PC-3 (cell line): ENCODE data around the gene SLC39A11. TPM values are rescaled to one million over a fixed set of nuclear protein-coding genes. Genes with fewer than 3 reads are reported as not detected.

Source experiments
- ATAC-seq: fragments of 200-7000 bp; cut with Tn5 transposase; 2 replicates; pipeline ENCODE4 v1.9.1; 2020; ENCODE audit warnings: mild to moderate bottlenecking, moderate library complexity
- BruUV-seq: library from RNA; stranded (reverse); fragments of 400-500 nt; replicated peaks from 2 replicates; lab custom pipeline; 2021; lab: Mats Ljungman, UMichigan
- CTCF ChIA-PET: fragments of 300-600 bp; sonication (Branson Sonifier 250); formaldehyde crosslinking; loops from one replicate; lab custom pipeline; 2022; ENCODE audit warnings: antibody characterized with exemption; lab: Charles Lee
- POLR2A ChIA-PET: fragments of 300-600 bp; sonication (Branson Sonifier 250); formaldehyde crosslinking; loops from one replicate; lab custom pipeline; 2022; ENCODE audit warnings: antibody characterized with exemption; ENCODE audit not compliant: unreplicated experiment; lab: Charles Lee
- DNase-seq: peaks from one replicate; pipeline ENCODE4 v3.0.0-alpha.2; 2015
- H2AFZ ChIP-seq: fragments of 300-600 bp; sonication (generic); 2 replicates; pipeline ENCODE4 v1.6.0; 2016; ENCODE audit warnings: antibody characterized with exemption, low read length
- H3F3A ChIP-seq: fragments of 300-600 bp; sonication (generic); one replicate; pipeline ENCODE4 v1.6.0; 2017; ENCODE audit warnings: antibody characterized with exemption, low read length, control low read depth, mild to moderate bottlenecking; ENCODE audit not compliant: unreplicated experiment
- H3K27ac ChIP-seq: fragments of 300-600 bp; sonication (generic); 2 replicates; pipeline ENCODE4 v1.5.1; 2016; ENCODE audit warnings: mild to moderate bottlenecking, low read length
- H3K27me3 ChIP-seq: fragments of 300-600 bp; sonication (generic); 2 replicates; pipeline ENCODE4 v1.6.1; 2016; ENCODE audit warnings: low read length, mixed read lengths
- H3K36me3 ChIP-seq: fragments of 300-600 bp; sonication (generic); 2 replicates; pipeline ENCODE4 v1.6.1; 2016; ENCODE audit warnings: low read depth, mixed run types, low read length, mixed read lengths
- H3K4me1 ChIP-seq: fragments of 300-600 bp; sonication (generic); 2 replicates; pipeline ENCODE4 v1.5.1; 2016; ENCODE audit warnings: low read length; ENCODE audit not compliant: insufficient read depth
- H3K4me2 ChIP-seq: fragments of 300-600 bp; sonication (generic); 2 replicates; pipeline ENCODE4 v1.6.0; 2016; ENCODE audit warnings: low read length
- H3K4me3 ChIP-seq: fragments of 300-600 bp; sonication (generic); 2 replicates; pipeline ENCODE4 v1.5.1; 2016; ENCODE audit warnings: mild to moderate bottlenecking, low read length, mixed read lengths
- H3K79me2 ChIP-seq: fragments of 300-600 bp; sonication (generic); 2 replicates; pipeline ENCODE4 v1.6.1; 2017; ENCODE audit warnings: low read length, mixed read lengths
- H3K9ac ChIP-seq: fragments of 300-600 bp; sonication (generic); 2 replicates; pipeline ENCODE4 v1.6.0; 2016; ENCODE audit warnings: mild to moderate bottlenecking, low read length
- H3K9me2 ChIP-seq: fragments of 300-600 bp; sonication (generic); replicated peaks from 2 replicates; pipeline ENCODE4 v1.6.1; 2016; ENCODE audit warnings: mixed run types, low read length, mixed read lengths
- H3K9me3 ChIP-seq: fragments of 300-600 bp; sonication (generic); 2 replicates; pipeline ENCODE4 v1.6.1; 2016; ENCODE audit warnings: low read length, mixed read lengths
- H4K20me1 ChIP-seq: fragments of 300-600 bp; sonication (generic); 2 replicates; pipeline ENCODE4 v1.6.1; 2016; ENCODE audit warnings: low read length, mixed read lengths
- CTCF ChIP-seq: fragments of 300-600 bp; sonication (generic); conservative IDR thresholded peaks from 2 replicates; pipeline ENCODE4 v1.5.1; 2017; ENCODE audit warnings: antibody characterized with exemption, low read depth, mild to moderate bottlenecking, low read length
- EZH2 ChIP-seq: fragments of 300-600 bp; sonication (generic); IDR thresholded peaks from one replicate; pipeline ENCODE4 v1.6.1; 2017; ENCODE audit warnings: antibody characterized with exemption, mild to moderate bottlenecking, low read length; ENCODE audit not compliant: unreplicated experiment
- EZH2phosphoT487 ChIP-seq: fragments of 300-600 bp; sonication (generic); IDR thresholded peaks from 2 replicates; pipeline ENCODE4 v1.6.1; 2018; ENCODE audit warnings: mild to moderate bottlenecking, antibody characterized with exemption, low read length, borderline replicate concordance
- intact Hi-C: fragments of 100-400 bp; cut with micrococcal nuclease; formaldehyde crosslinking; loops from 2 replicates; pipeline ENCODE4 v1.9.0; 2023
- total RNA-seq: library from RNA; depleted of rRNA; stranded (reverse); fragments of >200 nt; gene quantifications from 2 replicates; pipeline ENCODE4 v1.2.3, GENCODE V29; 2014

Gene SLC39A11
- total RNA-seq, 1 experiment from 2014 or later, result 37.7 TPM

GRCh38 chr17:72615627-72615991, 476.9 kb downstream of the SLC39A11 start:
- ATAC-seq (no peak), DNase-seq (no peak)
- Histone ChIP-seq H3K4me2 (peak overlapping the region; percentile 69), H3K9me3 (no peaks in the 10 kb centered on the region), H3K27ac (peak overlapping the region; percentile 89), H3K79me2 (no peaks in the 10 kb centered on the region), H4K20me1 (no peaks in the 10 kb centered on the region), H2AFZ (0 out of 2 replicates have a peak overlapping the region, but pooled peaks have one; percentile 8), H3K9ac (peak overlapping the region; percentile 78), H3K36me3 (no peaks in the 10 kb centered on the region), H3K9me2 (no peaks in the 10 kb centered on the region), H3K4me3 (peak overlapping the region; percentile 5; the same call in 1 of the 2 replicates), H3K4me1 (peaks cover 47% of the 10 kb centered on the region), H3K27me3 (no peaks in the 10 kb centered on the region), H3F3A (no peaks in the 10 kb centered on the region)
- intact Hi-C loops, result loop anchor here (2.0 kb wide), 3 partner anchors 17 to 69 kb away; no protein-coding TSS in a partner anchor
- POLR2A ChIA-PET, result no interaction called here
- CTCF ChIA-PET, result no interaction called here
- BruUV-seq, result no TSS peak
- TF ChIP-seq CTCF (no peak), EZH2phosphoT487 (no peak), EZH2 (no peak)

- peaks cover 51% of the 10 kb centered on the region for H3K4me1 ChIP-seq
Observed at GRCh38 chr17:72614871-72615626, 477.4 kb downstream of the SLC39A11 start.

More at GRCh38 chr17:72614871-72615626, 477.4 kb downstream of the SLC39A11 start:
- Histone ChIP-seq H3K9ac (peak overlapping the region; percentile 78), H3K4me3 (peak overlapping the region; percentile 8; the same call in 1 of the 2 replicates), H3K36me3 (no peaks in the 10 kb centered on the region), H3K27me3 (no peaks in the 10 kb centered on the region), H3K79me2 (no peaks in the 10 kb centered on the region), H3K9me2 (no peaks in the 10 kb centered on the region), H4K20me1 (no peaks in the 10 kb centered on the region), H2AFZ (0 out of 2 replicates have a peak overlapping the region, but pooled peaks have one; percentile 8), H3K27ac (peak overlapping the region; percentile 89), H3K9me3 (no peaks in the 10 kb centered on the region), H3F3A (no peaks in the 10 kb centered on the region), H3K4me2 (peak overlapping the region; percentile 69)
- POLR2A ChIA-PET, result no interaction called here
- intact Hi-C loops, result loop anchor here (1.0 to 2.0 kb wide), 4 partner anchors 18 to 70 kb away; no protein-coding TSS in a partner anchor
- DNase-seq (peak; percentile 87), ATAC-seq (peak; percentile 70)
- no peak for TF ChIP-seq EZH2phosphoT487
- no peak for TF ChIP-seq CTCF
- TF ChIP-seq EZH2, result no peak
- no TSS peak for BruUV-seq
- CTCF ChIA-PET, result no interaction called here
